ENCODE data around the gene CAMSAP3.

DNA sequence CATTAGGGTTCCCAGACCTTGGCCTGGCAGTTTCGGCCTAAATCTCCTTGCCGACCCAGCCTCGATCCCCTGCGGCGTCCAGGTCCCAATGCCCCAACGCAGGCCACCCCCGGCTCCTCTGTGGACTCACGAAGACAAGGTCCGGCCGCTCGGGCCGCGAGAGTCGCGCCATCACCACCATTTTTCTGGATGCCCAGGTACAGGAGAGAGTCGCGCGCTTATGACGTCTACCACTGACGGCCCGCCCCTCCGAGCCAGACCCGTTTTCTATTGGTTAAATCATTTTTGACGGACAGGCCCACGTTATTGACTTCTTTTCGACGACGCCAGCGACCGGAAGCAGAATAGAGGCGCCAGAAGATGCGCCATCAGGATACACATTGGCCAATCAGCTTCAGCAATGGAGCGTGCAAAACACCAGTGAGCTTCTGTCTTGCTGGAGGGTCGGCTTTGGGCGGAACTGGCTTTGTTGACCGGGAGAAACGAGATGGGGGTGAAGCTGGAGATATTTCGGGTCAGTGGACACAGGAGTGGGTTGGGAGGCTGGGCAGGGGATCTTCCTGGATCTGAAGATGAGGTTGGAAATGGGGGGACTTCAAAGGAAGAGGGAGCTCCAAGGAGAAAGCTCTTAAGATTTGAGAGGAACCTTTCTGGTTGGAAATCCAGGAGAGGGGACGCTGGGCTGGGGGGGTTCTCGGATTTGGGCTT lies 33.8 kb downstream of the CAMSAP3 start, which contains the start of the genes PET100 and XAB2:
- TF ChIP-seq, protein P1, sequence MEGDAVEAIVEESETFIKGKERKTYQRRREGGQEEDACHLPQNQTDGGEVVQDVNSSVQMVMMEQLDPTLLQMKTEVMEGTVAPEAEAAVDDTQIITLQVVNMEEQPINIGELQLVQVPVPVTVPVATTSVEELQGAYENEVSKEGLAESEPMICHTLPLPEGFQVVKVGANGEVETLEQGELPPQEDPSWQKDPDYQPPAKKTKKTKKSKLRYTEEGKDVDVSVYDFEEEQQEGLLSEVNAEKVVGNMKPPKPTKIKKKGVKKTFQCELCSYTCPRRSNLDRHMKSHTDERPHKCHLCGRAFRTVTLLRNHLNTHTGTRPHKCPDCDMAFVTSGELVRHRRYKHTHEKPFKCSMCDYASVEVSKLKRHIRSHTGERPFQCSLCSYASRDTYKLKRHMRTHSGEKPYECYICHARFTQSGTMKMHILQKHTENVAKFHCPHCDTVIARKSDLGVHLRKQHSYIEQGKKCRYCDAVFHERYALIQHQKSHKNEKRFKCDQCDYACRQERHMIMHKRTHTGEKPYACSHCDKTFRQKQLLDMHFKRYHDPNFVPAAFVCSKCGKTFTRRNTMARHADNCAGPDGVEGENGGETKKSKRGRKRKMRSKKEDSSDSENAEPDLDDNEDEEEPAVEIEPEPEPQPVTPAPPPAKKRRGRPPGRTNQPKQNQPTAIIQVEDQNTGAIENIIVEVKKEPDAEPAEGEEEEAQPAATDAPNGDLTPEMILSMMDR (IDR thresholded peaks at IDR 0.05) = no peak
- TF ChIP-seq POLR2A (IDR thresholded peaks at IDR 0.05) = peak in 1 of 2 donors; percentile 16
